Progenitor cell of endocrine pancreas (in vitro differentiated cells): Measurements from ENCODE around the gene KRIT1. TPM values are rescaled to one million over a fixed set of nuclear protein-coding genes. Genes with fewer than 3 reads are reported as not detected.
"Not testable (repeated sequence)": the region's sequence is repeated elsewhere in the genome, so short reads cannot be mapped to it uniquely, and the experiment has no call there.

Source experiments
- DNase-seq: peaks from one replicate; pipeline ENCODE4 v3.0.0; 2021; ENCODE audit warnings: low spot score; ENCODE audit not compliant: unreplicated experiment
- H3K27ac Mint-ChIP-seq: 2 replicates; pipeline ENCODE4 v1.8.0; 2021; ENCODE audit warnings: mild to moderate bottlenecking, moderate library complexity, mixed read lengths
- H3K27me3 Mint-ChIP-seq: 2 replicates; pipeline ENCODE4 v1.8.0; 2021; ENCODE audit warnings: mixed read lengths
- H3K36me3 Mint-ChIP-seq: 2 replicates; pipeline ENCODE4 v1.8.0; 2022; ENCODE audit warnings: mixed read lengths; ENCODE audit not compliant: insufficient read depth
- H3K4me1 Mint-ChIP-seq: 2 replicates; pipeline ENCODE4 v1.8.0; 2021; ENCODE audit warnings: low read depth, mixed read lengths
- H3K4me3 Mint-ChIP-seq: 2 replicates; pipeline ENCODE4 v1.8.0; 2021; ENCODE audit warnings: low read depth, mild to moderate bottlenecking, moderate library complexity, mixed read lengths
- H3K9me3 Mint-ChIP-seq: 2 replicates; pipeline ENCODE4 v1.8.0; 2021; ENCODE audit warnings: low read depth, mixed read lengths
- total RNA-seq: library from RNA; stranded (reverse); gene quantifications from 2 replicates; pipeline ENCODE4 v1.2.1, GENCODE V29; 2021
- TF ChIP-seq, protein P1 (sequence below): fragments of 200-600 bp; sonication (generic); IDR thresholded peaks from one replicate; pipeline ENCODE4 v1.5.0; 2021; ENCODE audit warnings: antibody characterized with exemption, mild to moderate bottlenecking; ENCODE audit not compliant: unreplicated experiment

Gene KRIT1
- total RNA-seq, 1 donor from 2014 or later: 49.0 TPM

DNA sequence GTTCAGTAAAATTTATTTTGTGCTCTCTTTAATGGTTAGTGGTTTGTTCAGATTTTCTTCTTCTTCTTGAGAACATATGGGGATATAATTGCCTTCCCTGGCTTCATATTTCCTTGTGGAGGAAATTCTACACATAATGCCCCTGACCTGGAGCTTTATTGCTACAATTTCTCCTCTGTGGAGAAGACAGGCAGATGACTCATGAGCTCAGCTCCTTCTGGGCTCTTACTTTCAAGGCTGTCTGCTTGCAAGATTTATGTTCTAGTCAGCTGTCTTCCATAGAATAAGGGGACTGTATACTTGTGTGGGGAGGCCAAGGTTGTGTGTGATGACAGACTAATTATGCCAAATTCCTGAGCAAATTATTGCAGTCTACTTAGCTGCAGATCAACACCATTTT, 68.4 kb downstream of the KRIT1 start:
- no peak for DNase-seq
- Mint-ChIP-seq H3K9me3 (peaks cover 6% of the 10 kb centered on the region), H3K4me3 (no peak overlapping the region), H3K27me3 (peaks cover 8% of the 10 kb centered on the region), H3K4me1 (no peaks in the 10 kb centered on the region), H3K36me3 (peaks cover 1% of the 10 kb centered on the region), H3K27ac (no peak overlapping the region)
- TF ChIP-seq, protein P1, sequence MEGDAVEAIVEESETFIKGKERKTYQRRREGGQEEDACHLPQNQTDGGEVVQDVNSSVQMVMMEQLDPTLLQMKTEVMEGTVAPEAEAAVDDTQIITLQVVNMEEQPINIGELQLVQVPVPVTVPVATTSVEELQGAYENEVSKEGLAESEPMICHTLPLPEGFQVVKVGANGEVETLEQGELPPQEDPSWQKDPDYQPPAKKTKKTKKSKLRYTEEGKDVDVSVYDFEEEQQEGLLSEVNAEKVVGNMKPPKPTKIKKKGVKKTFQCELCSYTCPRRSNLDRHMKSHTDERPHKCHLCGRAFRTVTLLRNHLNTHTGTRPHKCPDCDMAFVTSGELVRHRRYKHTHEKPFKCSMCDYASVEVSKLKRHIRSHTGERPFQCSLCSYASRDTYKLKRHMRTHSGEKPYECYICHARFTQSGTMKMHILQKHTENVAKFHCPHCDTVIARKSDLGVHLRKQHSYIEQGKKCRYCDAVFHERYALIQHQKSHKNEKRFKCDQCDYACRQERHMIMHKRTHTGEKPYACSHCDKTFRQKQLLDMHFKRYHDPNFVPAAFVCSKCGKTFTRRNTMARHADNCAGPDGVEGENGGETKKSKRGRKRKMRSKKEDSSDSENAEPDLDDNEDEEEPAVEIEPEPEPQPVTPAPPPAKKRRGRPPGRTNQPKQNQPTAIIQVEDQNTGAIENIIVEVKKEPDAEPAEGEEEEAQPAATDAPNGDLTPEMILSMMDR: no peak

DNA sequence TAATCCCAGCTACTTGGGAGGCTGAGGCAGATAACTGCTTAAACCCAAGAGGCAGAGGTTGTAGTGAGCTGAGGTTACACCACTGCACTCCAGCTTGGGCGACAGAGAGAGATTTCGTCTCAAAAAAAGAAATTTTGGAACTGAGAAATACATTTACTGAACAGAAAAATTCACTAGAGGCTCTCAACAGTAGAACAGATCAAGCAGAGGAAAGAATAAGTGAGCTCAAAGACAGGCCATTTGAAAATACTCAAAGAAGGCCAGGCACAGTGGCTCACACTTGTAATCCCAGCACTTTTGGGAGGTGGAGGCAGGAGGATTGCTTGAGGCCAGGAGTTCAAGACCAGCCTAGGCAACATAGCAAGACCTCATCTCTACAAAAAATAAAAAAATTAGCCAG, 76.2 kb downstream of the KRIT1 start:
- not testable (repeated sequence) for H3K4me3 Mint-ChIP-seq, H3K4me1 Mint-ChIP-seq, H3K9me3 Mint-ChIP-seq, DNase-seq, H3K36me3 Mint-ChIP-seq, H3K27ac Mint-ChIP-seq, H3K27me3 Mint-ChIP-seq

DNA sequence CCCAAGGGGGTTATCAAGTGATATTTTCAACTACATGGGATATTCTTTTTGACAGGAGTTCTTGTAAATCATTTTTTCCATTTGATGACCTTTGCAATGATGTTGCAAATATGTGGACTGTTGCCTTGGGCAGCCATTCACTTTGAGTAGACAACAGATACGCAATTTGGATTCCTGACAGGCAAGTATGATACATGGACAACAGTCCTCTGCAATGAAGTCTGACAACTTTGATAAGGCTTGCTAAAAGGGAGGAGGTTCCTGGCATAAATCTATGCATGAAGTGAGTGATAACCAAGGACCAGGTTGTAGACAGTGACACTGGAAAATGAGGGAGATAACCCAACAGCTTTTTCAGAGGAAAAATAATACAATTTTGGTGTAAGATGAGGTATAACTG, 84.4 kb downstream of the KRIT1 start:
- TF ChIP-seq, protein P1: no peak
- no peaks in the 10 kb centered on the region for H3K4me1 Mint-ChIP-seq
- no peaks in the 10 kb centered on the region for H3K9me3 Mint-ChIP-seq
- H3K36me3 Mint-ChIP-seq: no peaks in the 10 kb centered on the region
- H3K27ac Mint-ChIP-seq: no peak overlapping the region
- no peak overlapping the region for H3K4me3 Mint-ChIP-seq
- no peak for DNase-seq
- H3K27me3 Mint-ChIP-seq: no peaks in the 10 kb centered on the region

DNA sequence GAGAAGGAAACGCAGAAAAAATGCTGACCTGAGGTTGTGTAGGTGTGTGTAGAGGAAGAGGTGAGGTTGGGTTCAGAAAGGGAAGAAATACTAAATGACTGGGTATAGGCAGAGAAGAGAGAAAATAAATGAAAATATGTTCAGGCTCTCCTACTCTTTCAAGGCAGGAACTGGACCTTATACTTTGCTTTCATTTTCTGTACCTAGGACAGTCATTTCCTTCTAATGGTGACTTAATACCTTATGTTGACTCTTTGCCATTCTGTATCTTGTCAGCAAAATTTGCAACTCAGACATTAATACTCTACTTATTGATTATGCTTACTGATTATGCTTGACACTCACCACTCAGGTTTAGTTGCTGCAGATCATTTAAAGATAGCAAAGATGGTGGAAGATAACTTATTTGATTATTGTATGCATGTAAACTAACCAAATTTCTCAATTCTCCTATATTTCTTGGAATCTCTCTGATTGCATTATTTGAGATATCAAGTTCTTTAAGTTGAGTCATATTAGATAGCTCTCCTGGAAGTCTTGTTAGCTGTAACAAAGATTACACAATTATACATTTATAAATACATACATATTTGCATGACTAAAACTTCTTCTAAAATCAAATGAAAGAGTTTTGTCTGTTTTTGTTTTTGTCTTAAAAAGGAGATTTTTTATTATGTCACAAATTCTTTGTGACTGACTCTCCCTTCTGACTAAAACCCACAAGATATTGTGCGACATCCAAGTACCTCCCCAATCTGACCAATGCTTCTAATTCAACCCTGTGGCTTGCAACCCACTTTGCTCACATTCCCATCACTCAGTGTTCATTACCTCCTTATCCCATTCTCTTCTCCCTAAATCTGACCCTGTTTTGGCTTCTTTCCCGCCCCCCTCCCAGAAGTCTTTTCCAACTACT, 86.8 kb downstream of the KRIT1 start:
- Mint-ChIP-seq H3K4me3 (no peak overlapping the region), H3K27me3 (no peaks in the 10 kb centered on the region), H3K9me3 (no peaks in the 10 kb centered on the region), H3K36me3 (no peaks in the 10 kb centered on the region), H3K27ac (no peak overlapping the region), H3K4me1 (no peaks in the 10 kb centered on the region)
- DNase-seq: no peak
- TF ChIP-seq, protein P1: no peak

DNA sequence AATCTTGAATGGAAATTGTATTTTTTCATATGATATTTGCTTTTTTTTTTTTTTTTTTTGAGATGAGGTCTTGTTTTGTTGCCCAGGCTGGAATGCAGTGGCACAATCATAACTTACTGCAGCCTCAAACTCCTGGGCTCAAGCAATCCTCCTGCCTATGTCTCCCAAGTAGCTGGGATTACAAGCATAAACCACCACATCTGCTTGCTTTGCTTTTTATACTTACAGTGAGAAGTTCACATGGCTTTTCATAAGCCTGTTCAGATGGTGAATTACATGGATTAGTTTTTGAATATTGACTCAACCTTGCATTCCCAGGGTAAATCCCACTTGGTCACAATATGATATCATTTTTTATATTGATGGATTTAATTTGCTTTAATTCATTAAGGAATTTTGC, 88.7 kb downstream of the KRIT1 start:
- H3K27me3 Mint-ChIP-seq: no peaks in the 10 kb centered on the region
- no peaks in the 10 kb centered on the region for H3K36me3 Mint-ChIP-seq
- TF ChIP-seq, protein P1: no peak
- no peak overlapping the region for H3K4me3 Mint-ChIP-seq
- no peak overlapping the region for H3K27ac Mint-ChIP-seq
- DNase-seq: no peak
- no peaks in the 10 kb centered on the region for H3K4me1 Mint-ChIP-seq
- H3K9me3 Mint-ChIP-seq: no peaks in the 10 kb centered on the region

DNA sequence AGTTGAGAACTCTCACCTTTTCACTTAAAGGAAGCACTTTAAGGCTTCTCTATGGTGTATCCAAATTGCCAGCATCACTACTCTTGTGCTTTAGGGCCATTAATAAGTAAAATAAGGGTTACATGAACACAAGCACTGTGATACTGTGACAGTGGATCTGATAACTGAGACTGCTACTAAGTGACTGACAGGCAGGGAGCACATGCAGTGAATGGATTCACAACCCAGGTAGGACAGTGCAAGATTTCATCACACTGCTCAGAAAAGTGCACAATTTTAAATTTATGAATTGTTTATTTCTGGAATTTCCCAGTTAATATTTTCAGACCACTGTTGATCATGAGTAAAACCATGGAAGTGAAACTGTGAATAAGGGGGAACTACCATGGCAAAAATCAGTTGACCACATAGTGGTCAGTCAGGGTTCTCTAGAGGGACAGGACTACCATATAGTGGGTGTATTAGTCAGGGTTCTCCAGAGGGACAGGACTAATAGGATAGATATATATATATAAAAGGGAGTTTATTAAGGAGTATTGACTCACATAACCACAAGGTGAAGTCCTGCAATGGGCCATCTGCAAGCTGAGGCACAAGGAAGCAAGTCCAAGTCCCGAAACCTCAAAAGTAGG, 90.5 kb downstream of the KRIT1 start:
- TF ChIP-seq, protein P1: no peak
- Mint-ChIP-seq H3K4me1 (no peaks in the 10 kb centered on the region), H3K27ac (no peak overlapping the region), H3K4me3 (no peak overlapping the region), H3K9me3 (no peaks in the 10 kb centered on the region), H3K27me3 (no peaks in the 10 kb centered on the region), H3K36me3 (no peaks in the 10 kb centered on the region)
- DNase-seq: no peak
